Heart left ventricle (tissue), 13 donors: ENCODE data around the gene TTLL7.

Experiments
- CTCF ChIP-seq, 12 donors: fragments of 200-600 bp; sonication (generic) in 4 of 12; IDR thresholded peaks; one replicate each; pipeline versions ENCODE4 v1.5.0 to v1.8.0; 2018 to 2022; ENCODE audit warnings: antibody characterized with exemption in 12 of 12, mild to moderate bottlenecking in 5 of 12
- POLR2A ChIP-seq, 2 donors: fragments of 450-650 bp; IDR thresholded peaks; one replicate each; pipeline ENCODE4 v1.6.1; 2017; ENCODE audit warnings: antibody characterized with exemption in 2 of 2, mild to moderate bottlenecking in 2 of 2, moderate library complexity in 2 of 2
- donor health status: ischemic (EF 13 %, LVEDD 7.1; RV severe dilation, severe dysfunction).
- donor health status: DM: no; HTN: yes; CAD: no.
- donor health status: DM: no; HTN: no; CAD: no.
- donor health status: ischemic (EF 25% LVEDD 6.9; RV normal size, moderate dysfunction).
- donor health status: ischemic (EF 25% LVEDD 5.7; RV mildly dilated, moderate dysfunction).
- donor health status: ischemic (EF 35%, LVEDD 5.7; RV mildly dilated, moderate dysfunction).
- donor health status: nonischemic (EF 11% LVEDD 7.7; RV severe dilation, severe dysfunction).
- donor health status: DM: yes; HTN: yes; CAD: no.
- donor health status: PGD.
- donor health status: ischemic (EF 29% LVEDD 5.4; RV normal size, mild dysfunction).
- donor health status: nonischemic (EF 23%, LVEDD 6.1; RV moderate dilation, normal function).

GRCh38 chr1:83828456-83828855 lies 170.5 kb downstream of the TTLL7 start:
- TF ChIP-seq CTCF (IDR thresholded peaks at IDR 0.05) (no peak), POLR2A (IDR thresholded peaks at IDR 0.05) (no peak)
